Gastroesophageal sphincter (tissue), 4 donors: ENCODE data around the gene ECHS1. TPM values are rescaled to one million over a fixed set of nuclear protein-coding genes. Genes with fewer than 3 reads are reported as not detected.

Source experiments
- ATAC-seq: fragments of 150-250 bp; one replicate; pipeline ENCODE4 v1.9.1; 2016; ENCODE audit warnings: mild to moderate bottlenecking, moderate library complexity
- H3K27ac ChIP-seq, 4 donors: fragments of 200-600 bp; sonication (generic) in 3 of 4; 1 replicate in 3 of 4; 2 replicates in 1 of 4; pipeline ENCODE4 v1.5.1; 2016 to 2019
- H3K27me3 ChIP-seq: fragments of 200-600 bp; sonication (generic); one replicate; pipeline ENCODE4 v1.5.1; 2019
- H3K36me3 ChIP-seq, 2 donors: fragments of 200-600 bp; sonication (generic); one replicate each; pipeline ENCODE4 v1.5.1; 2019; ENCODE audit warnings: control low read depth in 1 of 2
- H3K4me1 ChIP-seq, 3 donors: fragments of 200-600 bp; sonication (generic); 1 replicate in 2 of 3; 2 replicates in 1 of 3; pipeline ENCODE4 v1.5.1; 2016 to 2019; ENCODE audit warnings: control low read depth in 2 of 3
- H3K4me3 ChIP-seq, 2 donors: fragments of 200-600 bp; sonication (generic); one replicate each; pipeline ENCODE4 v1.5.1; 2019; ENCODE audit warnings: mild to moderate bottlenecking in 1 of 2, moderate library complexity in 1 of 2
- H3K9me3 ChIP-seq, 3 donors: fragments of 200-600 bp; sonication (generic); one replicate each; pipeline ENCODE4 v1.5.1; 2017 to 2019; ENCODE audit warnings: control low read depth in 2 of 3
- EP300 ChIP-seq: sonication (generic); formaldehyde crosslinking; IDR thresholded peaks from one replicate; pipeline ENCODE4 v1.6.1; 2017; ENCODE audit warnings: antibody characterized with exemption, mild to moderate bottlenecking
- POLR2A ChIP-seq, 2 donors: fragments of 450-650 bp; IDR thresholded peaks; one replicate each; pipeline ENCODE4 v1.6.1; 2017; ENCODE audit warnings: antibody characterized with exemption in 2 of 2, mild to moderate bottlenecking in 2 of 2, moderate library complexity in 1 of 2
- POLR2AphosphoS5 ChIP-seq: sonication (generic); formaldehyde crosslinking; IDR thresholded peaks from one replicate; pipeline ENCODE4 v1.6.1; 2017; ENCODE audit warnings: antibody characterized with exemption
- WGBS, 2 donors: methylation state at CpG; one replicate each; pipeline ENCODE4 v1.1.5; 2018; ENCODE audit warnings: low coverage in 1 of 2; 5-methylcytosine and 5-hydroxymethylcytosine counted together
- total RNA-seq, 4 donors: library from RNA; depleted of rRNA; stranded (reverse); fragments of >200 nt; gene quantifications; one replicate each; pipeline ENCODE4 v1.1.0, GENCODE V29; 2016
- TF ChIP-seq, protein P1 (sequence below), 4 experiments: fragments of 200-600 bp in 2 of 4; fragments of 450-650 bp in 2 of 4; sonication (generic) in 1 of 4; IDR thresholded peaks; one replicate each; pipeline ENCODE4 v1.5.1; 2017 to 2019; ENCODE audit warnings: antibody characterized with exemption in 4 of 4, mild to moderate bottlenecking in 2 of 4, moderate library complexity in 2 of 4

ECHS1 gene
- total RNA-seq, 4 donors from 2014 or later = 67.7 to 81.8 (median 72.4) TPM

DNA sequence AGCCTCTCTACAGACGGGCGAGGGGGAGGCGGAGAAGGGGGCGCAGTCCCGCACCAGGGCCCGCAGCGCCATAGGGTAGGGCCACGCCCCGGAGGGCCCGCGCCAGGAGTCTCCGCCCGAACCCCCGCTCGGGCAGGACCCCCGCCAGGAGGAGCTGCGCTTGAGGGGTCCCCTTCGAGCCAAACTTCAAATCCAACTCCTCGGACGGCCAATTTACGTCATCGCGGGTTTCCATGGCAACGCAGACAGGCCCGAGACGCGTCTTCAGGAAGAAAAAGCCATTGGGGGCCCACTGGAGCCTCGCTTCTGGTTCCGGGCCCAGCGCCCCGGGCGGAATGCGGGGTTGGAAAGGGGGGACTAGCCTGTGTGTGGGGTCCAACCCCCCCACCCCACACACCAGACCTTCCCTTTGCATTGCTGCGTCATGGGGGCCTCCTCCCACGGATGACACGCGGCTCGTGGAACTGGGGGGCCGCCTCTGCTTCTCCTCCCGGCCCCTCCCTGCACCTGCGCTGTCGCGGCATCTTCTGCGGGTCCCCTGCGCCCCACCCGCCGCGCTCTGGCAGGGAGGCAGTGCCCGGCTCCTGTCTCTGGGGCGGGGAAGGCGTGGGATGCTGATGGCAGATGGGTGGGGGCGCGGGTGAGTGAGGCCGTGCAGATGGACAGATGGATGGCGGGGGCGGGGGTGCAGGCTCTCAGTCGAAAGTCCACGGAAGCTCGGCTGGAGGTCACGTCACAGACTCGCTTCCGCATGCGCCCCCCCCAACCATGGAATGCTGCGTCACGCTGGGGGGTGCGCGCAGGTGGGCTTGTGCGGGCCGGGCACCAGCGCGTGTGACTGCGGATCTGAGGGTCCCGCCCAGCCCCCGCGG lies 37.7 kb downstream of the ECHS1 start:
- Histone ChIP-seq H3K4me1 (peaks cover 0 to 26% (median 23%) of the 10 kb centered on the region in 3 donors), H3K27ac (no peak overlapping the region), H3K9me3 (no peaks in the 10 kb centered on the region), H3K4me3 (peak overlapping the region; percentile 1 to 46), H3K27me3 (peaks cover 91% of the 10 kb centered on the region), H3K36me3 (no peaks in the 10 kb centered on the region)
- no peak for TF ChIP-seq EP300
- no peak for TF ChIP-seq POLR2AphosphoS5
- TF ChIP-seq, protein P1, sequence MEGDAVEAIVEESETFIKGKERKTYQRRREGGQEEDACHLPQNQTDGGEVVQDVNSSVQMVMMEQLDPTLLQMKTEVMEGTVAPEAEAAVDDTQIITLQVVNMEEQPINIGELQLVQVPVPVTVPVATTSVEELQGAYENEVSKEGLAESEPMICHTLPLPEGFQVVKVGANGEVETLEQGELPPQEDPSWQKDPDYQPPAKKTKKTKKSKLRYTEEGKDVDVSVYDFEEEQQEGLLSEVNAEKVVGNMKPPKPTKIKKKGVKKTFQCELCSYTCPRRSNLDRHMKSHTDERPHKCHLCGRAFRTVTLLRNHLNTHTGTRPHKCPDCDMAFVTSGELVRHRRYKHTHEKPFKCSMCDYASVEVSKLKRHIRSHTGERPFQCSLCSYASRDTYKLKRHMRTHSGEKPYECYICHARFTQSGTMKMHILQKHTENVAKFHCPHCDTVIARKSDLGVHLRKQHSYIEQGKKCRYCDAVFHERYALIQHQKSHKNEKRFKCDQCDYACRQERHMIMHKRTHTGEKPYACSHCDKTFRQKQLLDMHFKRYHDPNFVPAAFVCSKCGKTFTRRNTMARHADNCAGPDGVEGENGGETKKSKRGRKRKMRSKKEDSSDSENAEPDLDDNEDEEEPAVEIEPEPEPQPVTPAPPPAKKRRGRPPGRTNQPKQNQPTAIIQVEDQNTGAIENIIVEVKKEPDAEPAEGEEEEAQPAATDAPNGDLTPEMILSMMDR (IDR thresholded peaks at IDR 0.05) = no peak
- TF ChIP-seq POLR2A (IDR thresholded peaks at IDR 0.05) = no peak
- ATAC-seq = no peak
- WGBS, 2 donors = no CpG with 5 or more reads among the region's 75 CpGs

DNA sequence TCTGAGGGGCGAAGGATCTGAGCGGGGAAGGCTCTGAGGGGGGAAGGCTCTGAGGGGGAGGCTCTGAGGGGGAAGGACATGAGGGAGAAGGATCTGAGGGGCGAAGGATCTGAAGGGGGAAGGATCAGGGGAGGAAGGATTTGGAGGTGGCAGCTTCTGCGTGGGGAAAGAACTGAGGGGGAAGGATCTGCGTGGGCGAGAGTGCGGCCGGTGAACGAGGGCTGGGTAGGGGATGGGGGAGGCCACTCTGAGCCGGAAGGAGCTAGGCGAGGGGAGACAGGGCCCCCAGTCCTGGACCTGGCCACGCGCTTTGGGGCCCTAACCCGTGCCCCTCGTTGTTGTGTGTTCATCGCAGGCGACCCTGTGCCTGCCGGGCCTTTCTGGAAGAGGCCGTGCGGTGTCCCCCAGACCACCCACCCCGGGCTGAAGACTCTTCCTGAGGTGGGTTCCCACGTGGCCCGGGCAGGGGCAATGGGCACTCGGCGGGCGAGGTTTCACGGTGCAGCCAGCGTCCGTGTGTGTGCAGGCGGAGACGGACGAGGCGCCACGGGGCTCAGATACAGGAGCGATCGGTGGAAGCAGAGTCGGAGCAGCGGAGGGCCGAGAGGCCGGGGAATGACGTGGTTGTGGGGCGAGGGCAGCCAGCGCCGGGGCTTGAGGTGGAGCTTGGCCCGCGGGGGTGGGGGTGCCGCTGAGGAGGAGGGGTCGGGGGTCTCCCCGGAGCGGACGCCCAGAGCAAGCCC lies 38.5 kb downstream of the ECHS1 start:
- peaks cover 88% of the 10 kb centered on the region for H3K27me3 ChIP-seq
- TF ChIP-seq POLR2AphosphoS5 = no peak
- ATAC-seq = peak; percentile 26

DNA sequence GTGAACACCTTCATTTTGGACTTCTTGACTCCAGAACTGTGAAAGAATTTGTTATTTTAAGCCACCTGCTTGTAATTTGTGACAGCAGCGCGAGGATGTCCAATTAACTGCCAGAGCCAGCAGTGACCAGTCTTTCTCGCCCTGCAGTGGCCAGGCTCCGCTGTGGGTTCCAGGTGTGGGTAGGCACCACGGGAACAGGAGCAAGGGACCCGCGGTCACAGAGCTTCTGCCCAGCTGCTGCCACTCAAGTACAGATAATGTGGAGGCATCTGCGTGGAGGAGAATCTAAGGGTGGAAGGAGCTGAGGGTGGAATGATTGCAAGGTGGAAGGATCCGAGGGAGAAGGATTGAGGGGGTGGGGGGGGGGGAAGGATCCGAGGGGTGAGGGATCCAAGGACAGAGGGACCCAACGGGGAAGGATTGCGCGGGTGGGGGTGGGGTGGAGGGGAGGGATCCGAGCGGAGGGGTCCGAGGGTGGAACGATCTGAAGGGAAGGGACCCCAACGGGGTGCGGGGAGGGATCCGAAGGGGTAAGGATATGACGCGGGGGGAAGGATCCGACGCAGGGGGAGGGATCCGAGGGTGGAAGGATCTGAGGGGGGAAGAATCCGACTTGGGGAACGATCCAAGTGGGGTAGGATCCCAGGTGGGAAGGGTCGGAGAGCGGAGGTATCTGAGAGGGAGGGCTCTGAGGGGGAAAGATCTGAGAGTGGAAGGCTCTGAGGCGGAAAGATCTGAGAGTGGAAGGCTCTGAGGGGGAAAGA lies 40.0 kb downstream of the ECHS1 start:
- H3K27me3 ChIP-seq = peaks cover 88% of the 10 kb centered on the region

More for the DNA sequence above, 38.5 kb downstream of the ECHS1 start:
- Histone ChIP-seq H3K4me3 (peak overlapping the region in 1 of 2 donors; percentile 46), H3K36me3 (no peaks in the 10 kb centered on the region), H3K4me1 (peaks cover 0 to 31% (median 23%) of the 10 kb centered on the region in 3 donors), H3K27ac (no peak overlapping the region), H3K9me3 (no peaks in the 10 kb centered on the region)
- 31% methylated on average over 15 of the region's 51 CpGs; no CpG with 5 or more reads in 1 of the 2 donors for WGBS, 2 donors

DNA sequence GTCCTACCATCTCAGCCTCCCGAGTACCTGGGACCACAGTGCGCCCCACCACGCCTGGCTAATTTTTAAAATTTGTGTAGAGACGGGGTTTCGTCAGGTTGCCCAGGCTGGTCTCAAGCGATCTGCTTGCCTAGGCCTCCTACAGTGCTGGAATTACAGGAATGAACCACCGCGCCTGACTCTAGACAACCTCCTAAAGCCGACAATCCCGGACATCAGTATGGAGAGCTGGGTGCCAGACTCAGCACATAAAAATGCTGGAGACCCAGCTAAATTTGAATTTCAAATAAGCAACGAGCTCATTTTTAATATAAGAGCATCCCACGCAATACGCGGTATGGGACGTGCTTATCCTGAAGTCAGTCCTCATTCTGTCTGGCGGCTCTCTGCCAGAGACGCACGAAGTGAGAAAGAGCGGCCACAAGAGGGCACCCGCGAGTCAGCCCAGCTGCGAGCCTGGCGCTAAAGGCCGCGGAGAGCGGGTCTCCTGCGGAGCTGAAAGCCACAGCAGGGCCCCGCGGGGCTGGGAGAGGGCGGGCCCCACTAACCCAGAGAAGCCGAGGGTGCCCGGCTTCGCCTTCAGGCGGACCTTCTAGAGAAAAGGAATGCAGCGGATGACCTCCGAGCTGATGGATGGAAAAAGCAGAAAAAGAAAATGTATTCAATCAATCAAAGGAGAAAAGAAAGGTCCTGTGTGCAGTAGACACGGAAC lies 43.5 kb downstream of the ECHS1 start:
- 3 to 15% methylated on average over 17 of the region's 37 CpGs for WGBS, 2 donors
- Histone ChIP-seq H3K36me3 (no peaks in the 10 kb centered on the region), H3K9me3 (no peaks in the 10 kb centered on the region), H3K27me3 (peaks cover 88% of the 10 kb centered on the region), H3K4me1 (peaks cover 3 to 28% (median 17%) of the 10 kb centered on the region in 3 donors), H3K27ac (no peak overlapping the region), H3K4me3 (peak overlapping the region in 1 of 2 donors; percentile 35)
- TF ChIP-seq EP300 = no peak
- TF ChIP-seq, protein P1 (IDR thresholded peaks at IDR 0.05) = peak in 3 of 4 experiments; percentile 85 to 96 (median 85)
- peak; percentile 45 for TF ChIP-seq POLR2AphosphoS5
- ATAC-seq = peak; percentile 85

More for the DNA sequence above, 40.0 kb downstream of the ECHS1 start:
- TF ChIP-seq POLR2AphosphoS5 (no peak), POLR2A (IDR thresholded peaks at IDR 0.05) (no peak), EP300 (no peak)
- TF ChIP-seq, protein P1 (IDR thresholded peaks at IDR 0.05) = no peak
- Histone ChIP-seq H3K27ac (no peak overlapping the region), H3K4me1 (peaks cover 0 to 36% (median 26%) of the 10 kb centered on the region in 3 donors), H3K36me3 (no peaks in the 10 kb centered on the region), H3K4me3 (no peak overlapping the region), H3K9me3 (no peaks in the 10 kb centered on the region)
- 74 to 75% methylated on average over 3 to 24 of the region's 30 CpGs for WGBS, 2 donors
- ATAC-seq = no peak
